Kidney (tissue), 14 donors: ENCODE results near the gene ADCYAP1R1. TPM values are rescaled to one million over a fixed set of nuclear protein-coding genes. Genes with fewer than 3 reads are reported as not detected.

Source experiments
- DNase-seq, 5 donors: peaks; one replicate each; pipeline ENCODE4 v3.0.0-alpha.2; 2013 to 2020
- FAIRE-seq: peaks from 2 replicates; lab custom pipeline; 2012; peaks lifted over from hg19 to GRCh38; lab: Jason Lieb, UNC
- H3K27ac ChIP-seq, 2 donors: one replicate each; pipeline ENCODE4 v1.7.0; 2013; ENCODE audit warnings: low read depth in 2 of 2, low read length in 2 of 2, inconsistent platforms in 1 of 2
- H3K27me3 ChIP-seq: one replicate; pipeline ENCODE4 v1.7.1; 2013; ENCODE audit warnings: low read length, inconsistent platforms; ENCODE audit not compliant: control insufficient read depth, insufficient read depth
- H3K36me3 ChIP-seq, 3 donors: one replicate each; pipeline versions ENCODE4 v1.7.0 to v1.7.1; 2013; ENCODE audit warnings: low read length in 3 of 3, control low read depth in 1 of 3, inconsistent platforms in 1 of 3; ENCODE audit not compliant: insufficient read depth in 3 of 3, control insufficient read depth in 2 of 3
- H3K4me1 ChIP-seq, 3 donors: one replicate each; pipeline versions ENCODE4 v1.7.0 to v1.7.1; 2013; ENCODE audit warnings: low read length in 3 of 3, inconsistent platforms in 1 of 3, low read depth in 1 of 3; ENCODE audit not compliant: control insufficient read depth in 2 of 3, insufficient read depth in 2 of 3
- H3K4me3 ChIP-seq, 3 donors: one replicate each; pipeline versions ENCODE4 v1.7.0 to v1.8.1; 2013; ENCODE audit warnings: low read length in 3 of 3, control low read depth in 1 of 3, inconsistent platforms in 1 of 3
- H3K9ac ChIP-seq, 3 donors: one replicate each; pipeline versions ENCODE4 v1.7.0 to v1.7.1; 2013; ENCODE audit warnings: low read length in 3 of 3, control low read depth in 1 of 3, inconsistent platforms in 1 of 3
- H3K9me3 ChIP-seq, 3 donors: one replicate each; pipeline versions ENCODE4 v1.7.0 to v1.7.1; 2013; ENCODE audit warnings: low read length in 3 of 3, control low read depth in 1 of 3, inconsistent platforms in 1 of 3; ENCODE audit not compliant: control insufficient read depth in 2 of 3, insufficient read depth in 1 of 3
- CTCF ChIP-seq: IDR thresholded peaks from 3 replicates; pipeline ENCODE4 v1.5.1; 2012; ENCODE audit warnings: mild to moderate bottlenecking, moderate library complexity, borderline replicate concordance; ENCODE audit not compliant: insufficient read depth; ENCODE audit errors: extremely low read depth
- intact Hi-C: fragments of 100-400 bp; cut with DNase I; formaldehyde crosslinking; loops from one replicate; pipeline ENCODE4 v1.11.1; 2022
- polyA plus RNA-seq: library from polyadenylated mRNA; stranded (reverse); fragments of 350-450 nt; fragmentation: Illumina TruSeq; extraction: RNeasy Lipid Tissue Mini Kit (QIAGEN cat#74804); gene quantifications from one replicate; pipeline ENCODE4 v1.2.3, GENCODE V29; 2014; ENCODE audit warnings: low read depth, low replicate concordance; ENCODE audit not compliant: insufficient read depth
- total RNA-seq: library from RNA; stranded (reverse); fragmentation: NEBNext Ultra II Directional; extraction: Animal tissue kit (Norgen Biotek cat#: 25700); gene quantifications from one replicate; pipeline ENCODE4 v1.2.1, GENCODE V29; 2021
- donor health status: control.
- donor health status: control.
- donor health status: control.
- donor health status: control.
- donor health status: control.
- donor health status: DM: yes; HTN: yes; CAD: no.
- donor health status: Normal renal cell carcinoma (clear cell type).

The ADCYAP1R1 gene
- total and polyA plus RNA-seq, 2 donors from 2014 or later, result not detected

GRCh38 chr7:31106303-31107105, 54.4 kb downstream of the ADCYAP1R1 start:
- FAIRE-seq, result no peak

GRCh38 chr7:31107106-31108090, 55.3 kb downstream of the ADCYAP1R1 start:
- Histone ChIP-seq H3K9me3 (no peaks in the 10 kb centered on the region), H3K9ac (no peak overlapping the region), H3K36me3 (no peaks in the 10 kb centered on the region), H3K27me3 (no peaks in the 10 kb centered on the region), H3K4me3 (no peak overlapping the region), H3K4me1 (no peaks in the 10 kb centered on the region), H3K27ac (no peak overlapping the region)
- DNase-seq, result peak in 1 of 5 donors; percentile 13
- FAIRE-seq, result no peak
- intact Hi-C loops, result no loop called here
- no peak for TF ChIP-seq CTCF

More at GRCh38 chr7:31106303-31107105, 54.4 kb downstream of the ADCYAP1R1 start:
- DNase-seq, result peak in 1 of 5 donors; percentile 10
- Histone ChIP-seq H3K4me3 (no peak overlapping the region), H3K27me3 (no peaks in the 10 kb centered on the region), H3K4me1 (no peaks in the 10 kb centered on the region), H3K27ac (no peak overlapping the region), H3K36me3 (no peaks in the 10 kb centered on the region), H3K9ac (no peak overlapping the region), H3K9me3 (no peaks in the 10 kb centered on the region)
- no peak for TF ChIP-seq CTCF
- intact Hi-C loops, result no loop called here

GRCh38 chr7:31108097-31108657, 56.1 kb downstream of the ADCYAP1R1 start:
- TF ChIP-seq CTCF, result no peak
- Histone ChIP-seq H3K4me1 (no peaks in the 10 kb centered on the region), H3K9ac (no peak overlapping the region), H3K27ac (no peak overlapping the region), H3K27me3 (no peaks in the 10 kb centered on the region), H3K9me3 (no peaks in the 10 kb centered on the region), H3K4me3 (no peak overlapping the region), H3K36me3 (no peaks in the 10 kb centered on the region)
- FAIRE-seq (no peak), DNase-seq (peak in 1 of 5 donors; percentile 4)
- intact Hi-C loops, result no loop called here
